GM21528 (cell line): ENCODE results near the gene FOXL3.

Source experiments
- ATAC-seq: cut with Tn5 transposase; IDR thresholded peaks from one replicate; pipeline ENCODE4 v1.9.1; 2021; ENCODE audit warnings: mild to moderate bottlenecking, moderate library complexity; ENCODE audit not compliant: unreplicated experiment, low FRiP score

Gene FOXL3

GRCh38 chr7:300048-300447 lies 10.1 kb downstream of the FOXL3 start:
- no peak for ATAC-seq

GRCh38 chr7:300546-301290 lies 10.7 kb downstream of the FOXL3 start:
- ATAC-seq = no peak

GRCh38 chr7:301291-302053 lies 11.5 kb downstream of the FOXL3 start:
- no peak for ATAC-seq

DNA sequence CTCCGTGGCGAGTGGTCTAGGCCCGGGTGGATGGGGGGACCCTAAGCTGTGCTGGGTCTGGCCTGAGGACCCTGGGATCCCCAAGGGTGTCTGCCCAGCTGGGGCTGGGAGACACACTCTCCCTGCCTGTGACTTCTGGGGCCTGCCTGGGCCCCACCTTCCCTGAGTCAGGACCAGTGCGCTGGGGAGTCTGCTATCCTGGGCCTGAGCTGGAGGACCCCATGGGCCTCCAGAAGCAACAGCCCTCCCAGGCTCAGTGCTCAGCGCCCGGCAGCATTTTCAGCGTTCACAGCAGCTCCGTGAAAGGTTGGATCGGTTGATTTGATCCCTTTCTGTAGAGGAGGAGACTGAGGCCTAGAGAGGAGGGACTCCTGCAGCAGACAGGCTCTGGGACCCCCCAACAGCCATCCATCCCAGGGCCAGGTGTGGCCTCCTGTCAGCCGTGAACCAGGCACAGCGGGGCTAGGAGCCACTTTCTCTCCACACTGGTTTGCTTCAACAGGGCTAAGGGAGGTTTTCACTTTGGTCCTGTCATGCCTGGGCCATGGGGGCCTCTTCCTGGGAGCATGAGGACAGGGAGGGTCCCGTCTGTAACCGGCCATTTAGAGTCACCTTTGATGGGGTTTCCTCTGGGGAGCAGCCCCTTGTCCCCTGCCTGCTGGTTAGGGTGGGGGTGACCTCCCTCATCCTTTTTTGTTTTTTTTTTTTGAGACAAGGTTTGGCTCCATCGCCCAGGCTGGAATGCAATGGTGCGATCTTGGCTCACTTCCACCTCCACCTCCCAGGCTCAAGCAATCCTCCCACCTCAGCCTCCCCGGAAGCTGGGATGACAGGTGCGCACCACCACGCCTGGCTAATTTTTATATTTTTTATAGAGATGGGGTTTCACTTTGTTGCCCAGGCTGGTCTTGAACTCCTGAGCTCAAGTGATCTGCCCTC lies 12.4 kb downstream of the FOXL3 start:
- no peak for ATAC-seq

GRCh38 chr7:303425-303824 lies 13.5 kb downstream of the FOXL3 start:
- no peak for ATAC-seq

GRCh38 chr7:303884-304573 lies 14.1 kb downstream of the FOXL3 start:
- no peak for ATAC-seq

DNA sequence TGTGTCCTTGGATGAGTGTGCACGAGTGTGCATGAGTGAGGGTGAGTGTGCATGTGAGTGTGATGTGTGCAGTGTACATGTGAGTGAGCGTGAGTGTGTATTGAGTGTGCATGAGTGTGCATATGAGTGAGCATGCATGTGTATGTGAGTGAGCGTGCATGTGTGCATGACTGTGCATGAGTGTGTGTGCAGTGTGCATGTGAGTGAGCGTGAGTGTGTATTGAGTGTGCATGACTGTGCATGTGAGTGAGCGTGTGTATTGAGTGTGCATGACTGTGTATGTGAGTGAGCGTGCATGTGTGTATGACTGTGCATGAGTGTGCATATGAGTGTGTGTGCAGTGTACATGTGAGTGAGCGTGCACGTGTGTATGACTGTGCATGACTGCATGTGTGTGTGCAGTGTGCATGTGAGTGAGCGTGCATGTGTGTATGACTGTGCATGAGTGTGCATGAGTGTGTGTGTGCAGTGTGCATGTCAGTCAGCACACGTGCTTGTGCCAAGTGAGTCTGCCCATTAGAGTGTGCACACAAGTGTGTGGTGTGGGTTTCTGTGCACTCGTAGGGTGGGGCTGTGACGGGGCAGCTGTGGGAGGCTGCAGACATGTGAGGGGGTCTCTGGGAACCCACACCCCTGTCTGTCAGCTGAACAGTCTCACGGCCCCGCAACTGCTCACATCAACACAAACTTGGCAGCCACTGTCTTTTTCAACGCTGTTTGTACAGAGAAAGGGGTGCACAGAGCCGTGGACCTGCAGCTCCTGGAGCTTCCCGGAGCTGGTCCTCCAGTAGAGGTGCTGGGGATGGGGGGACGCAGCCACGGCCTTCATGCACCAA lies 14.8 kb downstream of the FOXL3 start:
- ATAC-seq = no peak

DNA sequence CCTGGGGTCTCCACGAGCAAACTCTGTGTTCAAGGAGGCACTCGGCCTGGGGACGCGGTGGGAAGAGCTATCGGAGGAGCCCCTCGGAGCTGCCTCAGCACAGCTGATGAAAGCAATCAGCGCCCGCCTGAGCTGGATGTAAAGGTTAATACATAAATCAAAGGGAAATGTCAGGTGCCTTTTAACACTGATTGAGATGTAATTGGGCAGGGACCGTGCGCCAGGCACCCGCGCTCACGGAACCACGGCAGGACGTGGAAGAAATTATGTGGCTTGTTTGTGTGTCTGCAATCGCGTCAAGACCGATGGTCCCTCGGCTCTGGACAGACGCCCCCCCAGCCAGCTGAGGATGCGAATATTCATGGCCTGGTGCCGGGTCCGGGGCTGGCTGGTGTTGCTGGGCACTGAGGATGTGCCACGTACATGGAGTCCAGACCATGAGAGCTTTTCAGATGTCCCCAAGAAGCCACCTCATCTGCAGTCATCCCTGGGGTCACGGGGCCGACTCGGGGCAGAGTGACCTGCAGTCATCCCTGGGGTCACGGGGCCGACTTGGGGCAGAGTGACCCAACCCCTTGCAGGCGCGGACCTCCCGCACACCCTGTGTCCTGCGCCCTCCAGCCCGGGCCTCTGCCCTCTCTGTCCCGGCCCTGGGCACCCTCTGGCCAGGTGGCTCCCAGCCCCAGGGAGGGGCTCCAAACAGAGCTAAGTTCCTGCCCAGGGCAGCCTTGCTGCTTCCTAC lies 15.6 kb downstream of the FOXL3 start:
- no peak for ATAC-seq

DNA sequence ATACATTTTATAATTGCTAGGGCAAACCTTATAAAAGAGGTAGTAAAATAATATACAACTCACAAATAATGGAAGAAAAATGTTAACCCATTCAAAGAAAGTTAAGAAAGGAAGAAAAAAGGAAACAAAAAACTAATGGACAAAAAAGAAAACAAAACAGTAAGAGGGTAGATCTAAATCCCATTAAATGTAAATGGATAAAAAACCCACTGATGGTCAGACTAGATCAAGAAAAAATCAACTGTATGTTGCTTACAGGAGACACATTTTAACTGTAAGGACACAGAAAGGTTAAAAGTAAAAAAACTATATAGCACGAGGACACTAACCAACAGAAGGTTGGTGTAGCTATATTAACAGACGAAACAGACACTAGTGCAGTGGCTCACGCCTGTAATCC lies 18.0 kb downstream of the FOXL3 start:
- no peak for ATAC-seq

- no peak for ATAC-seq
Observed at GRCh38 chr7:309586-310228, 19.7 kb downstream of the FOXL3 start.

- no peak for ATAC-seq
Observed at GRCh38 chr7:311131-311680, 21.2 kb downstream of the FOXL3 start.

- no peak for ATAC-seq
Observed at GRCh38 chr7:311796-312195, 21.8 kb downstream of the FOXL3 start.

DNA sequence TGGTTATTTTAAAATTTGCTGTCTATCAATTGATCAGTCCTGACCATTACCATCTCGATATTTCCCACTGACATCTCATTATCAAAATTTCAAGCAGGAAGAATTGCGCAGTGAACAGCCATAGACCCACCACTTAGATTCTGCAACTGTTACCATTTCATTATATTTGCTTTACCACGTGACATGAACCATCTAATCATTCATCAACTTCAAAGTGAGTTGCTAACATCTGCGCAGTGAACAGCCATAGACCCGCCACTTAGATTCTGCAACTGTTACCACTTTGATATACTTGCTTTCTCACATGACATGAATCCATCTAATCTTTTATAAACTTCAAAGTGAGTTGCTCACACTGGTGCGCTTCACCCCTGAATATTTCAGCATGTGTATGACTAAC lies 22.5 kb downstream of the FOXL3 start:
- no peak for ATAC-seq

GRCh38 chr7:314853-315252 lies 24.9 kb downstream of the FOXL3 start:
- ATAC-seq = no peak

DNA sequence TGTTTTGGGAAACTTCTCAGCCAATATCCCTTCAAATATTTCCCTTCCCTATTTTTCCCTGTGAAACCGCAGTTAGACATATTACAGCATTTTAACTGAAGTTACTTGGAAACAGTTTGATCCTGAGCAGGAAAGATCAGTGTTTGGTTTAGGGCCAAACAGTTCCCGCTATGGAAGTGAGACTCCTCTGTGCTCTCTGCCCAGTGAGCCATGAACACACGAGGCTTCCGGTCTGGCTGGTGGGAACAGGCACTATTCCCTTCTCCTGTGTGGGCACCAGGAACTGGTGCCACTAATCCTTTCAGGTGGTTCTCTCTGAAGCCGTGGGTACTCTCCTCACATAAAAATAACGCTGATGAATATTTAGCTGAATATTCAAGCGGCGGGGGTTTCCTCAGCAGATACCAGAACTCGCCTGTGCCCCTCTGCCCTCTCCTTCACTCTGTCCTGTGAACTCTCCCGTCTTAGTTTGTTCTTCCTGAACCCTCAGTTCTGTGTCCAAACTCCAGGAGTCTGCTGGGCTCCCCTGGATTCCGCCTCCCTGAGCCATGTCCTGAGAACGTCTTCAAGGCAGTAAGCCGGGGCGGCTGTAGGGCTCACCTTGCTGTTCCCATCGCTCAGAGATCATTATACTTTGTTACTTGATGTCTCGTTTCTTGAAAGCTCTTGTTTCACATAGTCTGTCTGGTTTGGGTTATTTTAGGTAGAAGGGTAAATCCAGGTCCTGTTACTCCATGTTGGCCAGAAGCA lies 25.7 kb downstream of the FOXL3 start:
- ATAC-seq = no peak

- ATAC-seq = no peak
Observed at GRCh38 chr7:317643-318405, 27.9 kb downstream of the FOXL3 start.

DNA sequence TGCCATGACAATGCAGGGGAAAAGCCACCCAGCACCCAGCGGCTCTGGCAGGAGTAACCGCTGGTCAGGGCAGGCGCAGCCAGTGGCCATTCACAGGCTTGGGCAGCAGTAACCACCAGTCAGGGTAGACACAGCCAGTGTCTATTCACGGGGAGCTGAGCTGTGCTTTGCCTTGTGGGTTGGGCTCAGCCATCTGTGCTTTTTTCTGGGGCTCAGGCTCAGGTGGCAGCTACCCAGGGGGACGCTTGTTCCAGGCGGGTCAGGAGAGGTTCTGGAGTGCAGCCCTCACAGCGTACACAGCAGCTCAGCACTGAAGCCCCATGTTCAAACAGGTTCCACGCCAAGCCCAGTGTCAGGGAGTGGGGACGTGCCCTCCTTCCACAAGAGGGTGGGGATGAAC lies 28.5 kb downstream of the FOXL3 start:
- ATAC-seq = no peak
